Thyroid gland (tissue), 4 donors: ENCODE results near the gene NCBP3.

Experiments
- POLR2A ChIP-seq, 2 donors: fragments of 450-650 bp; IDR thresholded peaks; one replicate each; pipeline ENCODE4 v1.6.1; 2017; ENCODE audit warnings: antibody characterized with exemption in 2 of 2, mild to moderate bottlenecking in 2 of 2, moderate library complexity in 1 of 2
- TF ChIP-seq, protein P1 (sequence below), 6 experiments: fragments of 200-600 bp in 3 of 6; fragments of 450-650 bp in 3 of 6; sonication (generic) in 3 of 6; IDR thresholded peaks; one replicate each; pipeline ENCODE4 v1.5.1; 2016 to 2019; ENCODE audit warnings: antibody characterized with exemption in 6 of 6, mild to moderate bottlenecking in 2 of 6, inconsistent platforms in 1 of 6, moderate library complexity in 1 of 6

DNA sequence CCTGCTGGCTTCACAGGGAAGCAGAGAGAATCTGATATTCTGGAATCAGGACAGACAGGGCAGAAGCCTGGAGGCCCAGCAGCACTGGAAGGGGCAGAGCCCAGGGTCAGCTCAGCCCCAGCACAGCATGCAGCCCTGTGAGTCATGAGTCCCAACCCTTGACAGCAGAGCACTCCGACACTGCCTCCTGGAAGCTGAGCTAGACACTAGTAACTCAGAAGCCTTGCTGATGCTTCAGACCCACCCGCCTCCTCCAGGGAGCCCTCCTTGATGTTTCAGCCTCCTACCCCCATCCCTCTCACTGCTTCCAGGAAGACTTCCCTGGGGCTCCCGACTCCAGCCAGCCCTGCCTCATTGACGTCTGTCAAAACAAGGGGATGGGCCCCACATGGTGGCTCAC lies 39.9 kb upstream of the NCBP3 start:
- TF ChIP-seq, protein P1, sequence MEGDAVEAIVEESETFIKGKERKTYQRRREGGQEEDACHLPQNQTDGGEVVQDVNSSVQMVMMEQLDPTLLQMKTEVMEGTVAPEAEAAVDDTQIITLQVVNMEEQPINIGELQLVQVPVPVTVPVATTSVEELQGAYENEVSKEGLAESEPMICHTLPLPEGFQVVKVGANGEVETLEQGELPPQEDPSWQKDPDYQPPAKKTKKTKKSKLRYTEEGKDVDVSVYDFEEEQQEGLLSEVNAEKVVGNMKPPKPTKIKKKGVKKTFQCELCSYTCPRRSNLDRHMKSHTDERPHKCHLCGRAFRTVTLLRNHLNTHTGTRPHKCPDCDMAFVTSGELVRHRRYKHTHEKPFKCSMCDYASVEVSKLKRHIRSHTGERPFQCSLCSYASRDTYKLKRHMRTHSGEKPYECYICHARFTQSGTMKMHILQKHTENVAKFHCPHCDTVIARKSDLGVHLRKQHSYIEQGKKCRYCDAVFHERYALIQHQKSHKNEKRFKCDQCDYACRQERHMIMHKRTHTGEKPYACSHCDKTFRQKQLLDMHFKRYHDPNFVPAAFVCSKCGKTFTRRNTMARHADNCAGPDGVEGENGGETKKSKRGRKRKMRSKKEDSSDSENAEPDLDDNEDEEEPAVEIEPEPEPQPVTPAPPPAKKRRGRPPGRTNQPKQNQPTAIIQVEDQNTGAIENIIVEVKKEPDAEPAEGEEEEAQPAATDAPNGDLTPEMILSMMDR (IDR thresholded peaks at IDR 0.05) = no peak
- no peak for TF ChIP-seq POLR2A (IDR thresholded peaks at IDR 0.05)
